GM23338 (cell line): ENCODE results near the gene SLC25A25. TPM values are rescaled to one million over a fixed set of nuclear protein-coding genes. Genes with fewer than 3 reads are reported as not detected.

Experiments used
- CREB1 ChIP-seq: fragments of 250-450 bp; sonication (Bioruptor Pico); IDR thresholded peaks from 2 replicates; pipeline ENCODE4 v1.5.0; 2020; ENCODE audit warnings: low read depth, mild to moderate bottlenecking, moderate library complexity
- EZH2 ChIP-seq: fragments of 200-600 bp; sonication (generic); IDR thresholded peaks from one replicate; pipeline ENCODE4 v1.8.0; 2017; ENCODE audit warnings: antibody characterized with exemption, mild to moderate bottlenecking, low read depth; ENCODE audit not compliant: unreplicated experiment
- EZH2phosphoT487 ChIP-seq: fragments of 200-600 bp; sonication (generic); IDR thresholded peaks from one replicate; pipeline ENCODE4 v1.8.1; 2018; ENCODE audit warnings: antibody characterized with exemption; ENCODE audit not compliant: unreplicated experiment
- POLR2AphosphoS5 ChIP-seq: IDR thresholded peaks from 2 replicates; pipeline ENCODE4 v1.6.1; 2016; ENCODE audit warnings: antibody characterized with exemption, low read depth
- STAT1 ChIP-seq: IDR thresholded peaks from one replicate; pipeline ENCODE4 v1.6.1; 2016; ENCODE audit warnings: antibody characterized with exemption; ENCODE audit not compliant: unreplicated experiment
- polyA plus RNA-seq: library from polyadenylated mRNA; unstranded; fragments of >200 nt; fragmentation: Nextera tagmentation; extraction: Ambion mirVana; gene quantifications from 2 replicates; pipeline ENCODE4 v1.2.1, GENCODE V29; 2016
- total RNA-seq: library from RNA; depleted of rRNA; stranded (reverse); fragments of >200 nt; shearing (Covaris generic); gene quantifications from 2 replicates; pipeline ENCODE4 v1.2.3, GENCODE V29; 2014
- TF ChIP-seq, protein P1 (sequence below): fragments of 250-450 bp; sonication (Bioruptor Pico); IDR thresholded peaks from 2 replicates; pipeline ENCODE4 v1.5.0; 2020; ENCODE audit warnings: mild to moderate bottlenecking, moderate library complexity
- TF ChIP-seq, protein P2 (sequence below): IDR thresholded peaks from 2 replicates; pipeline ENCODE4 v1.6.1; 2016; ENCODE audit warnings: antibody characterized with exemption

Gene SLC25A25
- total and polyA plus RNA-seq, 2 experiments from 2014 or later: 7.1 to 27.0 TPM

DNA sequence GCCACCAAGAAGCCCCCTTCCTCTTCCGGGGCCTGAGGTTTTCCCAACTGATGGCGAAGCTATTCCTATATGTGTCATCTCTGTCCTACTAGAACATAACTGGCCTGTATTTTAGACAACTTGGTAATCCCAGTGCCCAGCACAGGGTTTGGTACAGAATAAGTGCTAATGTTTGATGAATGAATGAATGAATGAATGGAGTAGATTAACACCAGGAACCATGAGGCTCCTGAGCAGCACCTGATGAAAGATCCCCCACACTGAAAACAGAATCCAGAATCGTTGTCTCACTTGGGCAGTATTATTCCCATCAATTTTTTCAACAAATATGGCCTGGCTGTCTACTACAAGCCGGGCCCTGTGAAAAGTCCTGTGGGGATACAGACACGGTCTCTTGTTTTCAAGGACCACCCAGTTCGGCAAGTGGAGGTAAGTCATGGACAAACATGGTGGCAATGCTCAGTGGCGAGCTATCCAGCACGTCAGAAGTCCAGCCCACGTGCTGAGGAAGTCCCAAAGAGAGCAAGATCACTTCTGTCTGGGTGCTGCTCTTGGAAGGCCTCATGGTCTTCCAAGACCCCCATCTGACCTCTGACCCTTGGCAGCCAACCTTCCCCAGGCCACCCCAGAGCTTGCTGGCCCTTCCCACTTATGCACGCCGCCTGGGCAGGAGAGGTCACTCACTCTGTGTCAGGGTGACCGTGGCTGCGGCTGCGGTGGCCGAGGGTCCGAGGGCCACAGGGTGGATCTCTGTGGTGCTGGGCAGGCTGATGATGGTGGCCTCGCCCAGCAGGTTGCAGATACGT is 1.9 kb upstream of the SLC25A25 start (continued):
- TF ChIP-seq, protein P1, sequence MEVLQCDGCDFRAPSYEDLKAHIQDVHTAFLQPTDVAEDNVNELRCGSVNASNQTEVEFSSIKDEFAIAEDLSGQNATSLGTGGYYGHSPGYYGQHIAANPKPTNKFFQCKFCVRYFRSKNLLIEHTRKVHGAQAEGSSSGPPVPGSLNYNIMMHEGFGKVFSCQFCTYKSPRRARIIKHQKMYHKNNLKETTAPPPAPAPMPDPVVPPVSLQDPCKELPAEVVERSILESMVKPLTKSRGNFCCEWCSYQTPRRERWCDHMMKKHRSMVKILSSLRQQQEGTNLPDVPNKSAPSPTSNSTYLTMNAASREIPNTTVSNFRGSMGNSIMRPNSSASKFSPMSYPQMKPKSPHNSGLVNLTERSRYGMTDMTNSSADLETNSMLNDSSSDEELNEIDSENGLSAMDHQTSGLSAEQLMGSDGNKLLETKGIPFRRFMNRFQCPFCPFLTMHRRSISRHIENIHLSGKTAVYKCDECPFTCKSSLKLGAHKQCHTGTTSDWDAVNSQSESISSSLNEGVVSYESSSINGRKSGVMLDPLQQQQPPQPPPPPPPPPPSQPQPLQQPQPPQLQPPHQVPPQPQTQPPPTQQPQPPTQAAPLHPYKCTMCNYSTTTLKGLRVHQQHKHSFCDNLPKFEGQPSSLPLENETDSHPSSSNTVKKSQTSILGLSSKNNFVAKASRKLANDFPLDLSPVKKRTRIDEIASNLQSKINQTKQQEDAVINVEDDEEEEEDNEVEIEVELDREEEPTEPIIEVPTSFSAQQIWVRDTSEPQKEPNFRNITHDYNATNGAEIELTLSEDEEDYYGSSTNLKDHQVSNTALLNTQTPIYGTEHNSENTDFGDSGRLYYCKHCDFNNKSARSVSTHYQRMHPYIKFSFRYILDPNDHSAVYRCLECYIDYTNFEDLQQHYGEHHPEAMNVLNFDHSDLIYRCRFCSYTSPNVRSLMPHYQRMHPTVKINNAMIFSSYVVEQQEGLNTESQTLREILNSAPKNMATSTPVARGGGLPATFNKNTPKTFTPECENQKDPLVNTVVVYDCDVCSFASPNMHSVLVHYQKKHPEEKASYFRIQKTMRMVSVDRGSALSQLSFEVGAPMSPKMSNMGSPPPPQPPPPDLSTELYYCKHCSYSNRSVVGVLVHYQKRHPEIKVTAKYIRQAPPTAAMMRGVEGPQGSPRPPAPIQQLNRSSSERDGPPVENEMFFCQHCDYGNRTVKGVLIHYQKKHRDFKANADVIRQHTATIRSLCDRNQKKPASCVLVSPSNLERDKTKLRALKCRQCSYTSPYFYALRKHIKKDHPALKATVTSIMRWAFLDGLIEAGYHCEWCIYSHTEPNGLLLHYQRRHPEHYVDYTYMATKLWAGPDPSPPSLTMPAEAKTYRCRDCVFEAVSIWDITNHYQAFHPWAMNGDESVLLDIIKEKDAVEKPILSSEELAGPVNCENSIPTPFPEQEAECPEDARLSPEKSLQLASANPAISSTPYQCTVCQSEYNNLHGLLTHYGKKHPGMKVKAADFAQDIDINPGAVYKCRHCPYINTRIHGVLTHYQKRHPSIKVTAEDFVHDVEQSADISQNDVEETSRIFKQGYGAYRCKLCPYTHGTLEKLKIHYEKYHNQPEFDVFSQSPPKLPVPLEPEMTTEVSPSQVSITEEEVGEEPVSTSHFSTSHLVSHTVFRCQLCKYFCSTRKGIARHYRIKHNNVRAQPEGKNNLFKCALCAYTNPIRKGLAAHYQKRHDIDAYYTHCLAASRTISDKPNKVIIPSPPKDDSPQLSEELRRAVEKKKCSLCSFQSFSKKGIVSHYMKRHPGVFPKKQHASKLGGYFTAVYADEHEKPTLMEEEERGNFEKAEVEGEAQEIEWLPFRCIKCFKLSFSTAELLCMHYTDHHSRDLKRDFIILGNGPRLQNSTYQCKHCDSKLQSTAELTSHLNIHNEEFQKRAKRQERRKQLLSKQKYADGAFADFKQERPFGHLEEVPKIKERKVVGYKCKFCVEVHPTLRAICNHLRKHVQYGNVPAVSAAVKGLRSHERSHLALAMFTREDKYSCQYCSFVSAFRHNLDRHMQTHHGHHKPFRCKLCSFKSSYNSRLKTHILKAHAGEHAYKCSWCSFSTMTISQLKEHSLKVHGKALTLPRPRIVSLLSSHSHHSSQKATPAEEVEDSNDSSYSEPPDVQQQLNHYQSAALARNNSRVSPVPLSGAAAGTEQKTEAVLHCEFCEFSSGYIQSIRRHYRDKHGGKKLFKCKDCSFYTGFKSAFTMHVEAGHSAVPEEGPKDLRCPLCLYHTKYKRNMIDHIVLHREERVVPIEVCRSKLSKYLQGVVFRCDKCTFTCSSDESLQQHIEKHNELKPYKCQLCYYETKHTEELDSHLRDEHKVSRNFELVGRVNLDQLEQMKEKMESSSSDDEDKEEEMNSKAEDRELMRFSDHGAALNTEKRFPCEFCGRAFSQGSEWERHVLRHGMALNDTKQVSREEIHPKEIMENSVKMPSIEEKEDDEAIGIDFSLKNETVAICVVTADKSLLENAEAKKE (CRISPR knock-in tag): no peak
- no peak for TF ChIP-seq STAT1
- TF ChIP-seq EZH2: no peak
- TF ChIP-seq POLR2AphosphoS5: no peak
- TF ChIP-seq EZH2phosphoT487: no peak
- TF ChIP-seq, protein P2, sequence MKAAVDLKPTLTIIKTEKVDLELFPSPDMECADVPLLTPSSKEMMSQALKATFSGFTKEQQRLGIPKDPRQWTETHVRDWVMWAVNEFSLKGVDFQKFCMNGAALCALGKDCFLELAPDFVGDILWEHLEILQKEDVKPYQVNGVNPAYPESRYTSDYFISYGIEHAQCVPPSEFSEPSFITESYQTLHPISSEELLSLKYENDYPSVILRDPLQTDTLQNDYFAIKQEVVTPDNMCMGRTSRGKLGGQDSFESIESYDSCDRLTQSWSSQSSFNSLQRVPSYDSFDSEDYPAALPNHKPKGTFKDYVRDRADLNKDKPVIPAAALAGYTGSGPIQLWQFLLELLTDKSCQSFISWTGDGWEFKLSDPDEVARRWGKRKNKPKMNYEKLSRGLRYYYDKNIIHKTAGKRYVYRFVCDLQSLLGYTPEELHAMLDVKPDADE: no peak
- TF ChIP-seq CREB1 (CRISPR knock-in tag): no peak
